Liver (tissue), 9 donors: ENCODE results near the gene SLC25A12. TPM values are rescaled to one million over a fixed set of nuclear protein-coding genes. Genes with fewer than 3 reads are reported as not detected.

ENCODE experiments used
- DNase-seq: peaks from one replicate; pipeline ENCODE4 v3.0.0-alpha.2; 2017; ENCODE audit warnings: low spot score
- H3K27ac ChIP-seq, 2 donors: one replicate each; pipeline ENCODE4 v1.7.0; 2013; ENCODE audit warnings: inconsistent platforms in 2 of 2, low read length in 2 of 2, control low read depth in 1 of 2, low read depth in 1 of 2, mild to moderate bottlenecking in 1 of 2
- H3K27me3 ChIP-seq, 4 donors: one replicate each; pipeline versions ENCODE4 v1.6.1 to v1.7.0; 2013; ENCODE audit warnings: low read length in 3 of 4, inconsistent platforms in 1 of 4, mild to moderate bottlenecking in 1 of 4, moderate library complexity in 1 of 4; ENCODE audit not compliant: control insufficient read depth in 4 of 4, insufficient read depth in 4 of 4
- H3K36me3 ChIP-seq, 4 donors: one replicate each; pipeline versions ENCODE4 v1.6.1 to v1.7.0; 2013; ENCODE audit warnings: low read length in 3 of 4, mild to moderate bottlenecking in 3 of 4, low read depth in 1 of 4, moderate library complexity in 1 of 4; ENCODE audit not compliant: control insufficient read depth in 4 of 4, insufficient read depth in 3 of 4
- H3K4me1 ChIP-seq, 4 donors: one replicate each; pipeline versions ENCODE4 v1.6.1 to v1.7.0; 2013; ENCODE audit warnings: low read length in 3 of 4, mild to moderate bottlenecking in 3 of 4, moderate library complexity in 1 of 4; ENCODE audit not compliant: control insufficient read depth in 4 of 4, insufficient read depth in 4 of 4
- H3K4me3 ChIP-seq, 3 donors: one replicate each; pipeline versions ENCODE4 v1.6.1 to v1.7.0; 2013; ENCODE audit warnings: low read length in 3 of 3, control low read depth in 1 of 3, low read depth in 1 of 3, mild to moderate bottlenecking in 1 of 3
- H3K9ac ChIP-seq, 2 donors: one replicate each; pipeline ENCODE4 v1.7.0; 2013; ENCODE audit warnings: low read length in 2 of 2, mild to moderate bottlenecking in 2 of 2, moderate library complexity in 2 of 2, control low read depth in 1 of 2, low read depth in 1 of 2
- H3K9me3 ChIP-seq, 4 donors: one replicate each; pipeline versions ENCODE4 v1.6.1 to v1.7.0; 2013; ENCODE audit warnings: low read length in 3 of 4; ENCODE audit not compliant: control insufficient read depth in 4 of 4
- CTCF ChIP-seq: fragments of 150-350 bp; IDR thresholded peaks from 2 replicates; pipeline ENCODE4 v1.5.1; 2017; ENCODE audit warnings: improper control_type of control experiment, low read depth, low read length; ENCODE audit not compliant: missing input control
- EGR1 ChIP-seq, 2 donors: IDR thresholded peaks; 2 replicates each; pipeline ENCODE4 v1.6.1; 2016 to 2018; ENCODE audit warnings: antibody characterized with exemption in 2 of 2, low read depth in 2 of 2
- FOXA1 ChIP-seq: IDR thresholded peaks from 2 replicates; pipeline ENCODE4 v1.6.1; 2016; ENCODE audit warnings: antibody characterized with exemption
- FOXA2 ChIP-seq: IDR thresholded peaks from 2 replicates; pipeline ENCODE4 v1.6.1; 2016; ENCODE audit warnings: antibody characterized with exemption
- GABPA ChIP-seq, 2 donors: IDR thresholded peaks in 1 of 2; conservative IDR thresholded peaks in 1 of 2; 2 replicates each; pipeline ENCODE4 v1.6.1; 2016; ENCODE audit warnings: antibody characterized with exemption in 2 of 2, mild to moderate bottlenecking in 1 of 2, moderate library complexity in 1 of 2
- HNF4A ChIP-seq, 2 donors: conservative IDR thresholded peaks; 2 replicates each; pipeline ENCODE4 v1.6.1; 2016; ENCODE audit warnings: antibody characterized with exemption in 2 of 2, mild to moderate bottlenecking in 2 of 2
- HNF4G ChIP-seq: IDR thresholded peaks from 2 replicates; pipeline ENCODE4 v1.6.1; 2016; ENCODE audit warnings: antibody characterized with exemption
- JUND ChIP-seq, 2 donors: IDR thresholded peaks; 2 replicates each; pipeline ENCODE4 v1.6.1; 2016; ENCODE audit warnings: antibody characterized with exemption in 2 of 2
- MAX ChIP-seq: IDR thresholded peaks from 2 replicates; pipeline ENCODE4 v1.6.1; 2016; ENCODE audit warnings: antibody characterized with exemption
- NR2F2 ChIP-seq: IDR thresholded peaks from 2 replicates; pipeline ENCODE4 v1.6.1; 2016; ENCODE audit warnings: antibody characterized with exemption
- RAD21 ChIP-seq, 2 donors: IDR thresholded peaks; 2 replicates each; pipeline ENCODE4 v1.6.1; 2016; ENCODE audit warnings: antibody characterized with exemption in 2 of 2, mild to moderate bottlenecking in 2 of 2
- REST ChIP-seq: IDR thresholded peaks from 2 replicates; pipeline ENCODE4 v1.6.1; 2016; ENCODE audit warnings: antibody characterized with exemption, mild to moderate bottlenecking
- RXRA ChIP-seq, 2 donors: IDR thresholded peaks; 2 replicates each; pipeline ENCODE4 v1.6.1; 2017 to 2018; ENCODE audit warnings: antibody characterized with exemption in 2 of 2, mild to moderate bottlenecking in 1 of 2
- SP1 ChIP-seq: IDR thresholded peaks from 2 replicates; pipeline ENCODE4 v1.6.1; 2018; ENCODE audit warnings: antibody characterized with exemption, mild to moderate bottlenecking
- TAF1 ChIP-seq: conservative IDR thresholded peaks from 2 replicates; pipeline ENCODE4 v1.6.1; 2016; ENCODE audit warnings: antibody characterized with exemption, mild to moderate bottlenecking
- YY1 ChIP-seq: IDR thresholded peaks from 2 replicates; pipeline ENCODE4 v1.6.1; 2016; ENCODE audit warnings: antibody characterized with exemption, mild to moderate bottlenecking
- ZBTB33 ChIP-seq: IDR thresholded peaks from 2 replicates; pipeline ENCODE4 v1.6.1; 2016; ENCODE audit warnings: antibody characterized with exemption
- WGBS: extraction: QIAGEN DNeasy Blood & Tissue Kit; methylation state at CpG from one replicate; pipeline ENCODE4 v1.1.7; 2013; 5-methylcytosine and 5-hydroxymethylcytosine counted together
- polyA plus RNA-seq, 2 donors: library from polyadenylated mRNA; stranded (reverse) in 1 of 2; unstranded in 1 of 2; fragments of 200-250 nt in 1 of 2; fragments of >200 nt in 1 of 2; fragmentation: Nextera tagmentation in 1 of 2; extraction: Ambion mirVana in 1 of 2; gene quantifications; one replicate each; pipeline versions ENCODE4 v1.2.1 to v1.2.3, GENCODE V29; 2013 to 2015
- total RNA-seq, 2 donors: library from RNA; depleted of rRNA; stranded (reverse); fragments of >200 nt; gene quantifications; one replicate each; pipeline ENCODE4 v1.2.3, GENCODE V29; 2014
- TF ChIP-seq, protein P1 (sequence below): IDR thresholded peaks from 2 replicates; pipeline ENCODE4 v1.6.1; 2016; ENCODE audit warnings: antibody characterized with exemption
- donor health status: healthy.
- donor health status: healthy.
- donor health status: healthy.
- donor health status: healthy.
- donor health status: healthy.

The SLC25A12 gene
- total and polyA plus RNA-seq, 4 donors, result 0.46 to 4.4 (median 2.1) TPM

DNA sequence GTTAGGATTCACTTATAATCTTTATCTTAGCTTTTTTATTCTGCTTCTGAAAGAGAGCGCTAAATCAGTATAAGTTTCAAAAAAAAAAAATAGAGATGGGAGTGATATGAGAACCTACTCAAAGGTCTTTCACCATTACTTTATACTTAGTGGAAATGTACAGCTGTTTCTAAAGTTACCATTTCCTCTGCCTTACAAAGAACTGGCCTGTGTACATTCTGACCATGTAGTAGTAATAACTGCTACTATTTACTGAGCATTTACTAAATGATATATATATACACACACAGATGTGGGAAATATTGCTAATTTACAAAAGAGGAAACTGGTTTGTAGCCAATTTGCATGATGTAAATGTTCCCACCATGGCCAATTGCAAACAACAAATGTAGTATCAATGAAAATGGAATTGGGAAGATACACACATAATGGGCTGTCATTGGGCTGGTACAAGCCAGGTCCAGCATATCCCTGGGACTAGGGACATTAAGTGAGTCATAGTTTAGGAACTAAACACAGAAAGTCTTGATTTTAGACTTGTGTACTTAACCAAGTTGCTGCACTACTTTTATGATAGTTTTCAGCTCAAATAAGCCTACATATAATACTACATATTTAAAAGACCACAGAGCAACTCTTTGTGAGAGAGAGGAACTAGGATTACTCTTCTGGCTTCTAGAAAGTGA lies 139.6 kb downstream of the SLC25A12 start:
- peaks cover 0 to 21% (median 12%) of the 10 kb centered on the region in 4 donors for H3K36me3 ChIP-seq
- no peaks in the 10 kb centered on the region for H3K4me1 ChIP-seq
- no peak for DNase-seq
- no peak overlapping the region for H3K9ac ChIP-seq
- no peak overlapping the region for H3K27ac ChIP-seq
- no peaks in the 10 kb centered on the region for H3K9me3 ChIP-seq
- H3K4me3 ChIP-seq, result no peak overlapping the region
- WGBS, result 91% methylated on average over 1 of the region's 1 CpG
- H3K27me3 ChIP-seq, result no peaks in the 10 kb centered on the region
- TF ChIP-seq CTCF, result no peak
- TF ChIP-seq MAX, result no peak
- no peak for TF ChIP-seq FOXA1
- no peak for TF ChIP-seq TAF1
- TF ChIP-seq YY1, result no peak
- no peak for TF ChIP-seq HNF4A (conservative IDR thresholded peaks at IDR 0.05)
- TF ChIP-seq HNF4G, result no peak
- no peak for TF ChIP-seq RAD21 (IDR thresholded peaks at IDR 0.05)
- TF ChIP-seq SP1, result no peak
- TF ChIP-seq EGR1 (IDR thresholded peaks at IDR 0.05; ENCODE audit: low read depth in 2 of 2), result no peak
- TF ChIP-seq ZBTB33, result no peak
- no peak for TF ChIP-seq NR2F2
- TF ChIP-seq JUND (IDR thresholded peaks at IDR 0.05), result no peak
- TF ChIP-seq, protein P1, sequence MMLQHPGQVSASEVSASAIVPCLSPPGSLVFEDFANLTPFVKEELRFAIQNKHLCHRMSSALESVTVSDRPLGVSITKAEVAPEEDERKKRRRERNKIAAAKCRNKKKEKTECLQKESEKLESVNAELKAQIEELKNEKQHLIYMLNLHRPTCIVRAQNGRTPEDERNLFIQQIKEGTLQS, result no peak
- no peak for TF ChIP-seq REST
- TF ChIP-seq RXRA (IDR thresholded peaks at IDR 0.05), result no peak

- no peak overlapping the region for H3K9ac ChIP-seq
- no peak overlapping the region for H3K4me3 ChIP-seq
- 97% methylated on average over 3 of the region's 3 CpGs for WGBS
- no peaks in the 10 kb centered on the region for H3K4me1 ChIP-seq
- H3K36me3 ChIP-seq, result peaks cover 3 to 40% (median 31%) of the 10 kb centered on the region in 4 donors
- no peaks in the 10 kb centered on the region for H3K27me3 ChIP-seq
- no peak overlapping the region for H3K27ac ChIP-seq
- H3K9me3 ChIP-seq, result no peaks in the 10 kb centered on the region
- no peak for DNase-seq
- TF ChIP-seq MAX (no peak), GABPA (IDR thresholded peaks at IDR 0.05 in 1 of 2, conservative IDR thresholded peaks at IDR 0.05 in 1 of 2) (no peak), NR2F2 (no peak), FOXA2 (no peak), FOXA1 (no peak), JUND (IDR thresholded peaks at IDR 0.05) (no peak), HNF4G (no peak), SP1 (no peak), REST (no peak)
- TF ChIP-seq, protein P1, result no peak
These were observed 146.7 kb downstream of the SLC25A12 start for GRCh38 chr2:171747371-171747770.
